ENCODE results near the gene WSCD2.
A peak's percentile ranks its signal among the peaks of the same experiment; 100 is the strongest.

Gene WSCD2

GRCh38 chr12:108169708-108170107 lies 40.6 kb downstream of the WSCD2 start:
- DNase-seq, result no peak

DNA sequence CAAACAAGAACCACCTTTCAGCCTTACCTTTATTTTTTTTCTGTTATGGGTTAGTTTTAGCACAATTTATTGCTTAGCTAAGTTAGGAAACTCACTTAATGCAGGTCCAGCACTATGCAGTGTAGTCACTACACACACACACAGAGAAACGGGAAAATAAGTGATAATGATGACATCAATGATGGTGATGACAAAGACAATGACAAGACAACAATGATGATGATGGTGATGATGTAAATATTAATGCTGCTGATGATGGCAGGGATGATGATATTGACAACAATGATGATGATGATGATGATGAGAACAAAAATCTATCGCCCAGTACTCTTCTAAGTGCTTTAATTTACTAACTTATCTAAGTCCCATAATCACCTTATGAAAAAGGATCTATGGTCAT lies 41.1 kb downstream of the WSCD2 start:
- DNase-seq, result no peak

GRCh38 chr12:108172033-108172432 lies 42.9 kb downstream of the WSCD2 start:
- no peak for DNase-seq

- no peak for DNase-seq
These were observed 44.1 kb downstream of the WSCD2 start for GRCh38 chr12:108173160-108173559.

DNA sequence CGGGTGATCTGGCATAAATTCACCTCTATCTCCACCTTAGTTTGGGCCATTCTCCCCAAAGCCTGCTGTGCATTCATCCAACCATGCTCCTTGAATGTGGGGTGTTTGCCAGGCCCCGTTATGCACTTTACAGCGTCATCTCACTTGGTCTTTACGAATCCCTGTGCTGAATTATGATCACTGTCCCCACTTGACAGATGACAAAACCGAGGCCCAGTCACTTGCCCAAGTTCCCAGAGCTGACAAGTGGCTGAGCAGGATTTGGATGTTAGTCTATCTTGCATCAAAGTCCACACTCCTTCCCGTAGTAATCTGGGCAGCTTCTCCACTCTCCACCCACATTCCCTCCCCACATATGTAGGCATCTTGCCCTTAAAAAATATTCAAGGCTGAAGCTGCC lies 44.8 kb downstream of the WSCD2 start:
- no peak for DNase-seq

DNA sequence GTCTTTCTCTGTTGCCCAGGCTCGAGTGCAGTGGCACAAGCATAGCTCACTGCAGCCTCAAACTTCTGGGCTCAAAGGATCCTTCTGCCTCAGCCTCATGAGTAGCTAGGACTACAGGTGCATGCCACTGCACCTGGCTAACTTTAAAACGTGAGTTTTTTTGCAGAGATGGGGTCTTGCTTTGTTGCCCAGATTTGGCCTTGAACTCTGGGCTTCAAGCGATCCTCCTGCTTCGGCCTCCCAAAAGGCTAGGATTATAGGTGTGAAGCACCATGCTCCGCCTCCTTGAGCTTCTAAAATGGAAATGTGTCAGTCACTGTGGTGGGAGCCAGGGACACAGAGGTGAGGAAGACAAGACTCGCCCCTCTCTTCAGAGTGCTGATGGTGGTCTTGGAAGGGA lies 45.6 kb downstream of the WSCD2 start:
- DNase-seq, result no peak

GRCh38 chr12:108175310-108175709 lies 46.2 kb downstream of the WSCD2 start:
- peak; percentile 40 for DNase-seq

GRCh38 chr12:108176292-108176691 lies 47.2 kb downstream of the WSCD2 start:
- no peak for DNase-seq

GRCh38 chr12:108177131-108177530 lies 48.0 kb downstream of the WSCD2 start:
- no peak for DNase-seq

DNA sequence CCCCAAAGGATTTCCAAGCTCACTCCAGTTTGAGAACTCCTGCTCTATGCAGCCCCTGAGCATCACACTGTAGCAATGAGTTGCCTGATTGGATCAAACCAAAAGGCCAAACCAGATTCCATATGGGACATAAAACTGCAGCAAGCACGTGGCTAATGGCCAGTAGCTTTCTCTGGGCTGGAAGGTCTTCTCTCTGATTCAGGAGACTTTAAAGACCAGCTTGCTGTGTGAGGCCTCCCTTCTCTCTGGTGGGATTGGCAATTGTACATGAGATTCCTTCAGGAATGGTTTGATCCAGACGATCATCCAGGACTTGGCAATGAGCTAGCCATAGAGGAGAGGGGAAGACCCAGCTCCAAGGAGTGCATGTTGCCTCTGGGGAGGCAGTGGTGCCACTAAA lies 50.2 kb downstream of the WSCD2 start:
- no peak for DNase-seq

- no peak for DNase-seq
These were observed 51.4 kb downstream of the WSCD2 start for GRCh38 chr12:108180255-108181094.

DNA sequence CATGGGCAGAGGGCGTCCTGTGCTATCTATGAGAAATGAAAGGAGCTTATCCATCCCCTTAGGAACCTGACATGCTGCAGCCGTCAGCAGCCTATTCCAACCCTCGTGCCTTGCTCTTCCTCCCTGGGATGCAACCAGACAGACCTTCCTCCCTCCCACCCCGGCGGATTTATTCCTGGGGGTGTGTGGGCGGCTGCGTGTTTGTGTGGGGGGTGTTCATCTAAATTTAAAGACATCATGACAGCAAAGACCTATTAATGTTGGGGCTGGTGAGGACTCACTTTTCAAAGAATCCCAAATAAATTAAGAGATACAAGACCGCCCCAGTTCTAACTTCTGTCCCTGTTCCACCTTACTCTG lies 52.0 kb downstream of the WSCD2 start:
- DNase-seq, result no peak

DNA sequence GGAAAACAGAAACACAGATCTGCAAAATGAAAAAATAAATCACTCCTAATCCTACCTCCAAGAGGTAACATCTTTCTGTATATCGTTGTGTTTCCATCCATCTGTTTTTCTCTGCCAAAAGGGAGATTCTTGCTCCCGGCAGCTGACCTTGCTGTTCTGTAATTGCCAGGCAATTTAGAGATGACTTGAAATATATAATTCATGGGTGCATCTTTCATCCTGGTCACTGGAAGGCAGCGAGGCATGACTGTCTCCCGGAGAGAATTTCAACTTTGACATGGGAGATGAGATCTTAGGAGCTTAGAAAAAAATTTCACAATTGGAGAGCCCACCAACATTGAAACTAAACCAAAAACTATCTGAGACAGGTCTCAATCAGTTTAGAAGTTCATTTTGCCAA lies 53.0 kb downstream of the WSCD2 start:
- DNase-seq, result no peak

DNA sequence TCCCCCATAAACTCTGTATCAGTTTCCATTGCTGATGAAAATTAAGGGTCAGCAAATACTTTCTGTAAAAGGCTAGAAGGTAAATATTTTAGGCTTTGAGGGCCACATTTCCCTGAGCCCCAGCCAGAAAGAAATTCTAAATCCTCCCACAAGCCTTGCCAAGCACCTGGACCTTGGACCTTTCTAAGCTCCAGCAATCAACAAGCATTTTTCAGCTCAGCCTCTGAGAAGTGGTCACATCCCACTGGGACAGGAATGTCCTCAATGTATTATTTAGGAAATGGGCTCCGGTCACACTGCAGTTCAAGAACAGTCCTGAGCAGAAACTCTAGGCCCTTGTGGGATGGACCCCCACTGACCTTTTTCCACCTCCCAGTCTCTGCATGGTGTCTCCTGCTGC lies 55.9 kb downstream of the WSCD2 start:
- DNase-seq, result no peak

GRCh38 chr12:108187831-108188230 lies 58.7 kb downstream of the WSCD2 start:
- peak; percentile 13 for DNase-seq

DNA sequence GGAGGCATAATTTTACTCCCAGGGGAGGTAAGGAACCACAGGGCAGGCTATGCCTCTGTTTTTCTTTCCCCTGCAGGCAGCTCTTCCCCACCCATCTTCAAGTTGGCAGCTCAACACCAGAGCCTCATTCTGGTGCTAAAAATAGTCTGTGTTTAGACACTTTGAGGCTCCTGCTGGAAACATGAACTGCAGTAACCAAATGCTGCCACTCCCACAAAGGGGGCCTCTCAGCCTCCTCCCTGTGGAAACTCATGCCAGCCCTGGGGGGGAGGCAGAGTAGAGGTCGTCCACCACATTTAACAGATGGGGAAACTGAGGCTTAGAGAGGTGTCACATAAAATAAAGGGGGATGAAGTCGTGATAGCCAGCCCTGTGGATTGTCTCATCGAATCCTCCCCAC lies 61.4 kb downstream of the WSCD2 start:
- DNase-seq, result peak; percentile 47

- no peak for DNase-seq
These were observed 62.0 kb downstream of the WSCD2 start for GRCh38 chr12:108191086-108191485.

- no peak for DNase-seq
These were observed 62.9 kb downstream of the WSCD2 start for GRCh38 chr12:108191938-108192337.

DNA sequence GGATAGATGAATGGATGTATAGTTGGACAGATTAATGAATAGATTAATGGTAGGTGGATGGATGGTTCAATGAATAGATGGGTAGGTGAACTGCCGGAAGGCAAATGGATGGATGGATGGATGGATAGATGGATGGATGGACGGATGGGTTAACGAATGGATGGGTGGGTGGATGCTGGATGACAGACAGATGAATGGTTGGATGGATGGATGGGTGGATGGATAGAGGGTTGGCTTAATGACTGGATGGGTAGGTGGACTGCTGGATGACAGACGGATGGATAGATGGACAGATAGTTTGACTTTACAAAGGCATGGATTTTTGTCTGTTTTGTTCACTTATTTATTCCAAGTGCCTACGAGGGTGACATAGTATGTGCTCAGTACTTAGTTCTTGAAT lies 64.4 kb downstream of the WSCD2 start:
- DNase-seq, result no peak

DNA sequence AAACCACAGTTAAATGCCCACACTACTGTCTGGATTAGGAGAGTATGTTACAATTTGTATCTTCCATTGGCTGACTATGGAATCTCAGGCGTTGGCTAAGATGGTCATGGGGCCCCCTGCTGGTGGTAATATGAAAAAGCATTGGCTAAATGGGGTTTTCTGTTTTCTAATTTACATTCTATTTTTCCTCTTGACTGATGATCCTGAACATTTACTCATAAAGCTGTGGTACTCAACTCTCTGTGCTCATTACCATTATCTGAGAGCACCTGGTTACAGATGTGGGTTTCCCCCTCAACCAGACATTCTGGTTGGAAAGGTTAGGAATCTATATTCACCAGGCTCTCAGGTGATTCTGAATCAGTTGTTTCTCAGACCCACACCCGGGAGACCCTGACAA lies 64.8 kb downstream of the WSCD2 start:
- DNase-seq, result peak; percentile 14

DNA sequence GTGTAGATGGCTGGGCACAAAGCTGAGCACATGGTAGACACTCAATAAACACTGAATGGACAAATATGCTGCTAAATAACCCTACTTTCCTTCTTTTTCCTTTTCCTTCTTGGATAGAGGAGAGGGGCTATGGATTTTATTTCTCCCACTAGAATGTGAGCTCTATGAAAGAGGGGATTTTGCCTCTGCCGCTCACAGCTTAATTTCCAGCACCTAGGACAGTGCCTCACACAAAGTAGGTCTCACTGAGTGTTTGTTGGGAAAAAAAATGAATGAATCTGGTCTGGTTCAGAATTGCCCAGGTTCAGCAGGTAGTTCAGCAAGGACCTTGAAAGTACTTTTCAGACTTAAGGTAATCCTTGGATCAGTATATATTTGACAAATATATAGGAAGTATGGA lies 65.5 kb downstream of the WSCD2 start:
- DNase-seq, result no peak

- peak; percentile 24 for DNase-seq
These were observed 67.2 kb downstream of the WSCD2 start for GRCh38 chr12:108196319-108196718.

DNA sequence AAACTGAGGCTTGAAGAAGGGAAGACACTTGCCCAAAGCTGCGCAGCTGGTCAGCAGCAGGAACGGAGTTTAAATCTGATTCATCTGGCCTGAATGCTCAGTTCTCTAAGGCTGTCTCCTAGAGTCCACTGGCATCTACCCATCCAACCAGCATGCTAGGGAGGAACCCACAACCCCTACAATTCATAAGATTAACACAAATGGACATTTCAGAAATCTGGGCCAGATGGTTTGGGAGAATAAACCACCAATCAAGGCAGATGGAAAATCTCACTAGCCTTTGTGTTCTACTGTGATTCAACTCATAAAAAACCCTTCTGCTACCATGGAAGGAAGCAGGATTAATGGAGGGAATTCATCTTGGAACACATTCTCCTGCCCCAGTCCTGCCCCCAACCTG lies 67.8 kb downstream of the WSCD2 start:
- no peak for DNase-seq

GRCh38 chr12:108198043-108198442 lies 69.0 kb downstream of the WSCD2 start:
- DNase-seq, result no peak

DNA sequence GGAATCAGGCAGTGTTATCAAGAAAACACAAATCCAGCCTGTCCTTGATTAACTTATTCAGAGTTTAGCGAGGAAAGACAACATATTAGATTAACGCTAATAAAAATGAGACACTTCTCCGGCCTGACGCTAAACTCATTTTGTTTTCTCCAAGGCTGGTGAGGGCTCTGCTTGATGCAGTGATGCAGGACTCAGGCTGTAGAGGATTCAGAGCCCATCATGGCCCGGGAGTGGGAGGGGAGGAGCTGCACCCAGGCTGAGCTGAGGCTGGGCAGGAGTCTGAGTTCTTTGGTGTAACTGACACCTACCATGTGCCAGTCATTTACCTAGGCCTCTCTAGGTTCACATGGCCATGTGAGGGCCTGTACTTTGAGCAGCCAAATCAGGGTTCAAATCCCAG lies 70.0 kb downstream of the WSCD2 start:
- DNase-seq, result no peak
